ENCODE results near the gene NECTIN1. TPM values are rescaled to one million over a fixed set of nuclear protein-coding genes. Genes with fewer than 3 reads are reported as not detected.

The NECTIN1 gene
- total RNA-seq, 1 experiment from 2014 or later, result 3.6 TPM

GRCh38 chr11:119685111-119685746 is 43.8 kb downstream of the NECTIN1 start:
- no peak for DNase-seq (ENCODE audit: low spot score)
- in situ Hi-C loops (cut with HindIII; ENCODE audit: low sequenced_read_pairs), result no loop called here

- no peak for DNase-seq (ENCODE audit: low spot score)
- in situ Hi-C loops (cut with HindIII; ENCODE audit: low sequenced_read_pairs), result no loop called here
Observed at GRCh38 chr11:119684361-119685110, 44.5 kb downstream of the NECTIN1 start.

GRCh38 chr11:119683783-119684182 is 45.2 kb downstream of the NECTIN1 start:
- in situ Hi-C loops (cut with HindIII; ENCODE audit: low sequenced_read_pairs), result no loop called here

GRCh38 chr11:119681361-119681910 is 47.6 kb downstream of the NECTIN1 start:
- no peak for DNase-seq (ENCODE audit: low spot score)
- in situ Hi-C loops (cut with HindIII; ENCODE audit: low sequenced_read_pairs), result no loop called here

More at GRCh38 chr11:119683783-119684182, 45.2 kb downstream of the NECTIN1 start:
- DNase-seq (ENCODE audit: low spot score), result no peak

- in situ Hi-C loops (cut with HindIII; ENCODE audit: low sequenced_read_pairs), result no loop called here
Observed at GRCh38 chr11:119680541-119681360, 48.2 kb downstream of the NECTIN1 start.

GRCh38 chr11:119679346-119679745 is 49.7 kb downstream of the NECTIN1 start:
- in situ Hi-C loops (cut with HindIII; ENCODE audit: low sequenced_read_pairs), result no loop called here
- no peak for DNase-seq (ENCODE audit: low spot score)

More at GRCh38 chr11:119680541-119681360, 48.2 kb downstream of the NECTIN1 start:
- no peak for DNase-seq (ENCODE audit: low spot score)

GRCh38 chr11:119678351-119678750 is 50.6 kb downstream of the NECTIN1 start:
- DNase-seq (ENCODE audit: low spot score), result no peak
- in situ Hi-C loops (cut with HindIII; ENCODE audit: low sequenced_read_pairs), result no loop called here

GRCh38 chr11:119677840-119678239 is 51.2 kb downstream of the NECTIN1 start:
- in situ Hi-C loops (cut with HindIII; ENCODE audit: low sequenced_read_pairs), result no loop called here
- no peak for DNase-seq (ENCODE audit: low spot score)

GRCh38 chr11:119676461-119677020 is 52.5 kb downstream of the NECTIN1 start:
- no peak for DNase-seq (ENCODE audit: low spot score)
- in situ Hi-C loops (cut with HindIII; ENCODE audit: low sequenced_read_pairs), result no loop called here

- DNase-seq (ENCODE audit: low spot score), result no peak
- in situ Hi-C loops (cut with HindIII; ENCODE audit: low sequenced_read_pairs), result no loop called here
Observed at GRCh38 chr11:119673759-119674336, 55.2 kb downstream of the NECTIN1 start.

GRCh38 chr11:119673052-119673758 is 55.8 kb downstream of the NECTIN1 start:
- in situ Hi-C loops (cut with HindIII; ENCODE audit: low sequenced_read_pairs), result no loop called here
- no peak for DNase-seq (ENCODE audit: low spot score)

GRCh38 chr11:119672597-119672996 is 56.4 kb downstream of the NECTIN1 start:
- DNase-seq (ENCODE audit: low spot score), result no peak
- in situ Hi-C loops (cut with HindIII; ENCODE audit: low sequenced_read_pairs), result no loop called here

- in situ Hi-C loops (cut with HindIII; ENCODE audit: low sequenced_read_pairs), result no loop called here
Observed at GRCh38 chr11:119671561-119672015, 57.4 kb downstream of the NECTIN1 start.

GRCh38 chr11:119671051-119671450 is 57.9 kb downstream of the NECTIN1 start:
- in situ Hi-C loops (cut with HindIII; ENCODE audit: low sequenced_read_pairs), result no loop called here
- no peak for DNase-seq (ENCODE audit: low spot score)

More at GRCh38 chr11:119671561-119672015, 57.4 kb downstream of the NECTIN1 start:
- peak; percentile 21 for DNase-seq (ENCODE audit: low spot score)

- no peak for DNase-seq (ENCODE audit: low spot score)
- in situ Hi-C loops (cut with HindIII; ENCODE audit: low sequenced_read_pairs), result no loop called here
Observed at GRCh38 chr11:119669487-119669886, 59.5 kb downstream of the NECTIN1 start.

- in situ Hi-C loops (cut with HindIII; ENCODE audit: low sequenced_read_pairs), result no loop called here
- DNase-seq (ENCODE audit: low spot score), result no peak
Observed at GRCh38 chr11:119668676-119669075, 60.3 kb downstream of the NECTIN1 start.

GRCh38 chr11:119666463-119667131 is 62.4 kb downstream of the NECTIN1 start:
- DNase-seq (ENCODE audit: low spot score), result peak; percentile 87
- in situ Hi-C loops (cut with HindIII; ENCODE audit: low sequenced_read_pairs), result no loop called here

GRCh38 chr11:119666061-119666460 is 62.9 kb downstream of the NECTIN1 start:
- in situ Hi-C loops (cut with HindIII; ENCODE audit: low sequenced_read_pairs), result no loop called here
- peak; percentile 14 for DNase-seq (ENCODE audit: low spot score)
